SK-N-SH (cell line): Measurements from ENCODE around the gene IARS2. TPM values are rescaled to one million over a fixed set of nuclear protein-coding genes. Genes with fewer than 3 reads are reported as not detected.
"Not testable (repeated sequence)": the region's sequence is repeated elsewhere in the genome, so short reads cannot be mapped to it uniquely, and the experiment has no call there.

Experiments
- CTCF ChIA-PET: fragments of 300-600, 350-600 bp; formaldehyde crosslinking; extraction: SDS; loops from one replicate; lab custom pipeline; 2021; lab: Yijun Ruan, JAX
- POLR2A ChIA-PET: fragments of 350-600 bp; sonication (Branson Sonifier 250); formaldehyde crosslinking; extraction: SDS; loops from one replicate; lab custom pipeline; 2020; ENCODE audit warnings: antibody characterized with exemption, inconsistent platforms; lab: Yijun Ruan, JAX
- DNase-seq: peaks from one replicate; pipeline ENCODE4 v3.0.0; 2012
- H2AFZ ChIP-seq: fragments of 200-600 bp; sonication (generic); 2 replicates; pipeline ENCODE4 v1.8.1; 2016; ENCODE audit warnings: antibody characterized with exemption, mild to moderate bottlenecking, low read depth
- H3F3A ChIP-seq: fragments of 200-600 bp; sonication (generic); replicated peaks from 2 replicates; pipeline ENCODE3; 2016; ENCODE audit warnings: antibody characterized with exemption, mild to moderate bottlenecking; ENCODE audit not compliant: insufficient read depth
- H3K27ac ChIP-seq, 2 experiments: fragments of 200-500 bp in 1 of 2; fragments of 200-600 bp in 1 of 2; sonication (Bioruptor generic) in 1 of 2; sonication (generic), shearing (Covaris generic) in 1 of 2; 2 replicates each; pipeline versions ENCODE4 v1.5.1 to v1.6.1; 2014 to 2016; ENCODE audit warnings: low read depth in 2 of 2, inconsistent platforms in 1 of 2, low read length in 1 of 2, mild to moderate bottlenecking in 1 of 2, mixed read lengths in 1 of 2
- H3K27me3 ChIP-seq: fragments of 200-600 bp; sonication (generic), shearing (Covaris generic); 2 replicates; pipeline ENCODE4 v1.6.1; 2016; ENCODE audit warnings: mixed run types; ENCODE audit not compliant: insufficient read depth
- H3K36me3 ChIP-seq, 2 experiments: fragments of 200-500 bp in 1 of 2; fragments of 200-600 bp in 1 of 2; sonication (Bioruptor generic) in 1 of 2; sonication (generic) in 1 of 2; replicated peaks in 1 of 2; 2 replicates each; pipeline versions ENCODE3 to v1.5.1; 2014 to 2016; ENCODE audit warnings: low read length in 1 of 2, mild to moderate bottlenecking in 1 of 2; ENCODE audit not compliant: insufficient read depth in 2 of 2, control insufficient read depth in 1 of 2
- H3K4me1 ChIP-seq, 2 experiments: fragments of 200-500 bp in 1 of 2; fragments of 200-600 bp in 1 of 2; sonication (Bioruptor generic) in 1 of 2; sonication (generic), shearing (Covaris generic) in 1 of 2; 2 replicates each; pipeline versions ENCODE4 v1.5.1 to v1.6.1; 2014 to 2016; ENCODE audit warnings: low read depth in 1 of 2, low read length in 1 of 2, mixed run types in 1 of 2; ENCODE audit not compliant: insufficient read depth in 2 of 2, control insufficient read depth in 1 of 2
- H3K4me2 ChIP-seq: fragments of 200-600 bp; sonication (generic), shearing (Covaris generic); 2 replicates; pipeline ENCODE4 v1.6.1; 2017; ENCODE audit warnings: mixed run types
- H3K4me3 ChIP-seq, 2 experiments: fragments of 200-500 bp in 1 of 2; fragments of 200-600 bp in 1 of 2; sonication (Bioruptor generic) in 1 of 2; sonication (generic), shearing (Covaris generic) in 1 of 2; 2 replicates each; pipeline versions ENCODE4 v1.5.1 to v1.8.1; 2014 to 2016; ENCODE audit warnings: low read depth in 2 of 2, inconsistent platforms in 1 of 2, low read length in 1 of 2, mild to moderate bottlenecking in 1 of 2, mixed read lengths in 1 of 2, moderate library complexity in 1 of 2
- H3K79me2 ChIP-seq: fragments of 200-600 bp; sonication (generic); 2 replicates; pipeline ENCODE4 v1.8.1; 2017; ENCODE audit warnings: mild to moderate bottlenecking; ENCODE audit not compliant: insufficient read depth
- H3K9ac ChIP-seq: fragments of 200-600 bp; sonication (generic); 2 replicates; pipeline ENCODE4 v1.6.1; 2017; ENCODE audit warnings: mixed run types
- H3K9me2 ChIP-seq: fragments of 200-600 bp; sonication (generic); 2 replicates; pipeline ENCODE4 v1.6.1; 2017; ENCODE audit warnings: mixed run types
- H3K9me3 ChIP-seq: fragments of 200-600 bp; sonication (generic); 2 replicates; pipeline ENCODE4 v1.6.1; 2017; ENCODE audit warnings: mixed run types, mild to moderate bottlenecking, moderate library complexity
- H4K20me1 ChIP-seq: fragments of 200-600 bp; sonication (generic); 2 replicates; pipeline ENCODE4 v1.6.1; 2017; ENCODE audit warnings: mild to moderate bottlenecking, mixed run types; ENCODE audit not compliant: insufficient read depth
- CTCF ChIP-seq: fragments of 200-600 bp; sonication (generic); IDR thresholded peaks from 2 replicates; pipeline ENCODE4 v1.6.1; 2017; ENCODE audit warnings: antibody characterized with exemption, mild to moderate bottlenecking, moderate library complexity
- EP300 ChIP-seq, 2 experiments: IDR thresholded peaks; 2 replicates each; pipeline versions ENCODE4 v1.4.0 to v1.6.1; 2012; ENCODE audit warnings: borderline replicate concordance in 1 of 2, low read depth in 1 of 2, low read length in 1 of 2
- FOXM1 ChIP-seq: IDR thresholded peaks from 2 replicates; pipeline ENCODE4 v1.4.0; 2012; ENCODE audit warnings: low read depth, mild to moderate bottlenecking
- GABPA ChIP-seq: IDR thresholded peaks from 2 replicates; pipeline ENCODE4 v1.4.0; 2012; ENCODE audit warnings: low read depth, mild to moderate bottlenecking
- GATA2 ChIP-seq: sonication (generic); formaldehyde crosslinking; IDR thresholded peaks from 2 replicates; pipeline ENCODE4 v1.5.0; 2020; ENCODE audit warnings: mild to moderate bottlenecking, missing genetic modification reagents
- NRF1 ChIP-seq: IDR thresholded peaks from 2 replicates; pipeline ENCODE4 v1.6.1; 2012; ENCODE audit warnings: low read depth, mild to moderate bottlenecking, low read length
- RXRA ChIP-seq: IDR thresholded peaks from 2 replicates; pipeline ENCODE4 v1.4.0; 2012; ENCODE audit warnings: low read depth, mild to moderate bottlenecking, borderline replicate concordance
- TCF12 ChIP-seq: IDR thresholded peaks from 2 replicates; pipeline ENCODE4 v1.4.0; 2012
- USF1 ChIP-seq: IDR thresholded peaks from 2 replicates; pipeline ENCODE4 v1.4.0; 2012; ENCODE audit warnings: low read depth, borderline replicate concordance
- USF2 ChIP-seq: fragments of 150-350 bp; IDR thresholded peaks from 2 replicates; pipeline ENCODE4 v1.6.1; 2017; ENCODE audit warnings: antibody characterized with exemption, low read length, low read depth, borderline replicate concordance
- WGBS: methylation state at CpG from one replicate; pipeline ENCODE4 v1.1.6; 2017; ENCODE audit warnings: low lambda C conversion rate; 5-methylcytosine and 5-hydroxymethylcytosine counted together
- polyA plus RNA-seq, 3 experiments: library from polyadenylated mRNA; depleted of rRNA; stranded (reverse); fragments of >200 nt; gene quantifications; 2 replicates each; pipeline ENCODE4 v1.2.3, GENCODE V29; 2012

Gene IARS2
- polyA plus RNA-seq, 1 of the 3 experiments (the other 2 are of a cell fraction), result 25.7 TPM

GRCh38 chr1:220084460-220084859 lies 9.5 kb upstream of the IARS2 start:
- H2AFZ ChIP-seq, result no peak overlapping the region
- H3K9me3 ChIP-seq, result no peaks in the 10 kb centered on the region
- H3K4me3 ChIP-seq, result no peak overlapping the region
- no peaks in the 10 kb centered on the region for H3K9me2 ChIP-seq
- no peak for DNase-seq
- no peaks in the 10 kb centered on the region for H4K20me1 ChIP-seq
- WGBS, result 93% methylated on average over 1 of the region's 1 CpG
- H3K27ac ChIP-seq, result no peak overlapping the region
- no peaks in the 10 kb centered on the region for H3K4me1 ChIP-seq
- ChIA-PET CTCF (interaction anchor here (0.8 to 1.1 kb wide), 3 partner anchors 8 to 105 kb away, joined by 3 to 4 read pairs (median 3); no protein-coding TSS in a partner anchor), POLR2A (no interaction called here)
- H3K27me3 ChIP-seq, result no peaks in the 10 kb centered on the region
- TF ChIP-seq TCF12 (no peak), GATA2 (CRISPR knock-in tag) (no peak), NRF1 (no peak), USF2 (no peak), RXRA (no peak), USF1 (no peak), EP300 (IDR thresholded peaks at IDR 0.05; ENCODE audit: borderline replicate concordance in 1 of 2, low read depth in 1 of 2, low read length in 1 of 2) (no peak), GABPA (no peak), FOXM1 (no peak)
- H3K4me2 ChIP-seq, result no peak overlapping the region
- peaks cover 0 to 10% of the 10 kb centered on the region in 2 experiments for H3K36me3 ChIP-seq
- H3K9ac ChIP-seq, result no peak overlapping the region
- H3F3A ChIP-seq, result peaks cover 4% of the 10 kb centered on the region
- peaks cover 57% of the 10 kb centered on the region for H3K79me2 ChIP-seq

- H3K4me2 ChIP-seq, POLR2A ChIA-PET, H3K36me3 ChIP-seq, H3K4me3 ChIP-seq, DNase-seq, H3K27me3 ChIP-seq, H3K27ac ChIP-seq, H3F3A ChIP-seq, H3K9ac ChIP-seq, H3K9me2 ChIP-seq, CTCF ChIA-PET, H3K4me1 ChIP-seq, H4K20me1 ChIP-seq, H2AFZ ChIP-seq, H3K9me3 ChIP-seq: not testable (repeated sequence)
- TF ChIP-seq CTCF, result peak; percentile 27; the same call in 1 of the 2 replicates
- peaks cover 59% of the 10 kb centered on the region for H3K79me2 ChIP-seq
- WGBS, result 96% methylated on average over 11 of the region's 15 CpGs
Measured at GRCh38 chr1:220086261-220086686, 7.7 kb upstream of the IARS2 start.
